Stomach (tissue), 4 donors: ENCODE results near the gene LILRA6.
"Not testable (repeated sequence)": the region's sequence is repeated elsewhere in the genome, so short reads cannot be mapped to it uniquely, and the experiment has no call there.

Experiments used
- POLR2A ChIP-seq, 4 donors: fragments of 450-650 bp; IDR thresholded peaks; one replicate each; pipeline ENCODE4 v1.6.1; 2016; ENCODE audit warnings: antibody characterized with exemption in 4 of 4, control low read depth in 2 of 4, mild to moderate bottlenecking in 1 of 4, moderate library complexity in 1 of 4
- TF ChIP-seq, protein P1 (sequence below), 7 experiments: fragments of 450-650 bp in 4 of 7; fragments of 200-600 bp in 3 of 7; sonication (generic) in 3 of 7; IDR thresholded peaks; one replicate each; pipeline ENCODE4 v1.5.1; 2016 to 2019; ENCODE audit warnings: antibody characterized with exemption in 7 of 7, control low read depth in 2 of 7, mild to moderate bottlenecking in 1 of 7

DNA sequence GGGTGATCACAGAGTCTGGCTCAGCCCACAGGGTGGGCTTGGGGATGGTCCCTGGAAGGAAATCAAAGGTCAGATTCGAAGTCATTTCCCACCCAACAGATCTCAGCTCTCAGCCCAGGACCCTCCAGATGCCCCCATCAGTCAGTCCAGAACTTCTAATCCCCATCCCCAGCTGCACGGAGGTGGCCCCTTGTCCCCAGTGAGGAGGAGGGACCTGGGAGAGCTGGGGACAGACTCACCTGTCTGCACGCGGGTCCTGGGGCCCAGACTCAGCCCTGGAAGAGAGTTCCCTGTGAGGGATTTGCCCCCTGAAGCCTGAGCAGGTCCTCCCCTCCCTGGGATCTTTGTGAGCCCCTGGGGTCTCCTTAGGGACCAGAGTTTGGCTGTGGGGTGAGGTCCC lies 37.4 kb upstream of the LILRA6 start:
- not testable (repeated sequence) for TF ChIP-seq POLR2A (IDR thresholded peaks at IDR 0.05)
- TF ChIP-seq, protein P1, sequence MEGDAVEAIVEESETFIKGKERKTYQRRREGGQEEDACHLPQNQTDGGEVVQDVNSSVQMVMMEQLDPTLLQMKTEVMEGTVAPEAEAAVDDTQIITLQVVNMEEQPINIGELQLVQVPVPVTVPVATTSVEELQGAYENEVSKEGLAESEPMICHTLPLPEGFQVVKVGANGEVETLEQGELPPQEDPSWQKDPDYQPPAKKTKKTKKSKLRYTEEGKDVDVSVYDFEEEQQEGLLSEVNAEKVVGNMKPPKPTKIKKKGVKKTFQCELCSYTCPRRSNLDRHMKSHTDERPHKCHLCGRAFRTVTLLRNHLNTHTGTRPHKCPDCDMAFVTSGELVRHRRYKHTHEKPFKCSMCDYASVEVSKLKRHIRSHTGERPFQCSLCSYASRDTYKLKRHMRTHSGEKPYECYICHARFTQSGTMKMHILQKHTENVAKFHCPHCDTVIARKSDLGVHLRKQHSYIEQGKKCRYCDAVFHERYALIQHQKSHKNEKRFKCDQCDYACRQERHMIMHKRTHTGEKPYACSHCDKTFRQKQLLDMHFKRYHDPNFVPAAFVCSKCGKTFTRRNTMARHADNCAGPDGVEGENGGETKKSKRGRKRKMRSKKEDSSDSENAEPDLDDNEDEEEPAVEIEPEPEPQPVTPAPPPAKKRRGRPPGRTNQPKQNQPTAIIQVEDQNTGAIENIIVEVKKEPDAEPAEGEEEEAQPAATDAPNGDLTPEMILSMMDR (IDR thresholded peaks at IDR 0.05) = not testable (repeated sequence)
